Parietal lobe (tissue), 2 donors: ENCODE measurements around the gene BRD4. TPM values are rescaled to one million over a fixed set of nuclear protein-coding genes. Genes with fewer than 3 reads are reported as not detected.

Experiments
- small RNA-seq: library from RNA; depleted of rRNA; stranded (forward); fragments of <200 nt; gene quantifications from one replicate; pipeline ENCODE3, GENCODE V24; 2014; ENCODE audit warnings: low replicate concordance
- total RNA-seq: library from RNA; depleted of rRNA; stranded (reverse); fragments of >200 nt; gene quantifications from one replicate; pipeline ENCODE4 v1.2.3, GENCODE V29; 2014

BRD4 gene
- 28.8 TPM for total RNA-seq

DNA sequence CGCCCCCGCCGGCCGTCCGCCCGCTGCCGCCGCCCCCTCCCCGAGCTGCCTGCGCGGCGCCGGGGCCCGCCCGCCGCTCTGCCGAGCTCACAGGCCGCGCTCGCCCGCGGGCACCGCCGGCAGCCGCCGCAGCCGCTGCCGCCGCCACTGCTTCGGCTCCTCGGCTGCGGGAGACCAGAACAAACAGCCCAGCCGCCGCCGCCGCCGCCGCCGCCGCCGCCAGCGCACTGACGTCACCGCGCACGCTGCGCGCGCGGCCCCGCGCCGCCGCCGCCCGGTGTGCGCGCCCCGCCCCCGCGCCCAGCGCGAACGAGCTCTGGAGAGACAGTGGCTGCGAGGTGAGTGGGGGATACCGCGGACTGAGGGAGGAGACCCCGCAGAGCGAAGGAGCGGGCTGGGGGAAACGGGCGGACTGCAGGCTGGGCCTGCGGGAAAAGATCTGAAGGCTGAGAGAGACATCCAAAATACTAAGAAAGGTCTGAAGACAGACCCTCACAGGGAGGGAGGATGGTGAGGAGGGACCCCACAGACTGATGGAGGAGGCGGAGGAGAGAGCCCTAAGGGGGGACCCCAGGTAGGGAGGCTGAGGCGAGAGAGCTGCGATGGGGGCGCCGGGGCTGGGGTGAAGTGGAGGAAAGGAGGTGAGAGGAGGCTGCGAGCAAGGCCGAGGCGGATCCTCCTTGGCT is at the start of gene BRD4:
TSS of gene BRD4 (minus strand) at position 229 of the 686 bp plus-strand sequence. CDS start 59,440 bp downstream, outside the sequence.

DNA sequence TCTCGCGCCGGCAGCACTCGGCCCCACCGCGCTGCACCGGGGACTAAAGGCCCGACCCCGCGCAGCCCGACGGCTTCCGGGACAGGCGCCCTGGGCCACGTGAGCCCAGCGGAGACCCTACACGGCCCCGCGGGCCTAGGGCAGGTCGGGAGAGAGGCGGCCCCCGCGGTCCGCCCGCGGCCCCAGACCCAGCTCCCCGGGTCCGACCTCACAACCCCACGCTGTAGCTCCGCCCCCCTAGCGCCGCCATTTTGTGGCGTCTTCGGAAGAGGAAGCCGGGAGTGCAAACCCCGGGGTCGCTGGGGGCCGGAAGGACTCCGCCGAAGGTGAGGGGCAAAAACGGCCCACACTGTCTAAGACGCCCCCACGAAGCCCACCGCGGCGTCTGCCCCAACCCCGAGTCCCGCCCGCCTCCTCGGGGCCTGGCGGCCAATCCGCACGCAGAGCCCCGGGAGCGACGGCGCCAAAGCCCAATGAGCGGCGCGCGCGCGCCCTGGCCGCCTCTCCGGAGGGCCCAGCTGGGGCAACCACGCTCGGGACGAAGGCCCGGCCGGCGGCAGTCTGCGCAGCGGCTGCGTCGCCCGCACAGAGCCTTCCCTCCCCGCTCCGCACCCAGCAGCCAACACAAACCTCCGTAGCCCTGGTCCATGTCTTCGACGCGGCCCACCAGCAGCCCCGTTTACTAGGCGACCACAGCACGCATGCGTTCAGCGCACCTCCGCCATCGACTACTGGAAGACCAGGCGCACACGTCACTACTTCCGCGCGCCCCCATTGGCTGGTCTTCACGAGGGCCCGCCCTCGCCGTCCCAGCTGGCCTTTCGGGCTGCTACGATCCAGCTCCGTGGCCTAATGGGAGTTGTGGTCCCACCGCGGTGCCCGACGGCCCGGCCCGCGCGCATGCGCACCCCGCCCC is 47.0 kb upstream of the BRD4 start, which contains the start of gene AKAP8:
TSS of gene AKAP8 (minus strand) at position 705 of the 916 bp plus-strand sequence. CDS start at position 649, 56 bp downstream.

DNA sequence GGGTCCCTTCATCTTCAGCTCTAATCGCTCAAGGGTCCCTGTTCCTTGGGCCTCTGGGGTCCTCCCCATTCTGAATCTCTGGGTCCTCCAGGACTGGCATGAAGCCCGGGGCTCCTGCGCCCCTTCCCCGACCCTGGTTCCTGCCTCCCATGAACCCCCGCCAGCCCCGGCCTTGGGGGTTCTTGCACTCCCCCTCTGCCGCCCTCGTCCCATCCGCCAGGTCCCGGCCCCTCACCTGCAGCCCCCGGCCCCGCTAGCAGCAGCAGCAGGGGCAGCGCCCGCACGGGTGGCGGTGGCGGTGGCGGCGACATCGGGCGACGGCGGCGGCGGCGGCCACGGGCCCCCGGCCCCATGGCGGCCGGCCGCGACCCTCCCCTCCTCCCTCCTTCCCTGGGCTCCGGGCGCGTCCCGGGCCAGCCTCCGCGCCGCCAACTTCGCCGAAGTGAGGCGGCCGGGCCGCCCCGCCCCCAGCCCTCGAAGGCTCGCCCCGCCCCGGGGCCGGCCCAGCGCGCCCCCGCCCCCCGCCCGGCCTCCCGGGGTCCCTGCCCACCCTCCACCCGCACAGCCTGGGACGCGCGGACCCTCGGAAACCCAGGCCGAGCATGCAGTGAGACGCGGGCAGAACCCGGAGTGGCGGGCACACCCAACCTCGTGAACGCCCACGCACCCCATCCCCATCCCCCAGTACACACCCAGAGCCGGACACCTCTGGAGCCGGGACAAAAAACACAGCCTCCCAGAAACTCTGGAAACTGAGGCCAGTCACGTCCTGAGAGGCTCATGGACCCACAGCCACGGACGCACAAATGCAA is 131.6 kb downstream of the BRD4 start, which contains the start of gene NOTCH3:
TSS of gene NOTCH3 (minus strand) at position 443 of the 812 bp plus-strand sequence. CDS start at position 353, 90 bp downstream.

Small RNA genes within 50 kb of the gene (small RNA-seq; reads per million reads assigned to genes)
- gene AC005776.1: not detected

Other genes starting within 250 kb of the BRD4 start
- 2.2 TPM for gene SYDE1, start 225.1 kb downstream of the BRD4 start, total RNA-seq
- 19.4 TPM for gene NOTCH3, start 131.5 kb downstream of the BRD4 start, total RNA-seq
- not detected for gene EPHX3, start 100.1 kb downstream of the BRD4 start, total RNA-seq
- 16.6 TPM for gene AKAP8, start 47.2 kb upstream of the BRD4 start, total RNA-seq
- gene AKAP8L, start 86.4 kb upstream of the BRD4 start, total RNA-seq: 163 TPM
- gene WIZ, start 117.4 kb upstream of the BRD4 start, total RNA-seq: 24.7 TPM
- gene RASAL3, start 132.0 kb upstream of the BRD4 start, total RNA-seq: 0.31 TPM
- gene PGLYRP2, start 147.0 kb upstream of the BRD4 start, total RNA-seq: not detected
- not detected for gene CYP4F22, start 176.0 kb upstream of the BRD4 start, total RNA-seq